Heart left ventricle (tissue), 16 donors: Measurements from ENCODE around the gene KLHL22. TPM values are rescaled to one million over a fixed set of nuclear protein-coding genes. Genes with fewer than 3 reads are reported as not detected.

Source experiments
- ATAC-seq, 4 donors: fragments of 200-7000 bp; cut with Tn5 transposase; one replicate each; pipeline ENCODE4 v1.9.1; 2020 to 2022; ENCODE audit warnings: moderate library complexity in 4 of 4, mild to moderate bottlenecking in 3 of 4, moderate number of reproducible peaks in 1 of 4
- DNase-seq, 5 donors: peaks; one replicate each; pipeline ENCODE4 v3.0.0-alpha.2; 2020
- H3K27ac ChIP-seq, 12 donors: fragments of 200-600 bp; sonication (generic) in 4 of 12; one replicate each; pipeline versions ENCODE4 v1.5.0 to v1.8.0; 2016 to 2022; ENCODE audit warnings: mild to moderate bottlenecking in 2 of 12
- H3K27me3 ChIP-seq, 9 donors: fragments of 200-600 bp; sonication (generic) in 2 of 9; one replicate each; pipeline versions ENCODE4 v1.5.1 to v1.8.0; 2016 to 2022; ENCODE audit warnings: mild to moderate bottlenecking in 3 of 9
- H3K36me3 ChIP-seq, 9 donors: fragments of 200-600 bp; sonication (generic) in 2 of 9; one replicate each; pipeline versions ENCODE4 v1.5.0 to v1.8.0; 2018 to 2022; ENCODE audit warnings: mild to moderate bottlenecking in 2 of 9
- H3K4me1 ChIP-seq, 12 donors: fragments of 200-600 bp; sonication (generic) in 4 of 12; one replicate each; pipeline versions ENCODE4 v1.5.0 to v1.8.0; 2016 to 2022; ENCODE audit warnings: mild to moderate bottlenecking in 3 of 12
- H3K4me3 ChIP-seq, 12 donors: fragments of 200-600 bp; sonication (generic) in 4 of 12; one replicate each; pipeline versions ENCODE4 v1.5.0 to v1.8.0; 2017 to 2022; ENCODE audit warnings: mild to moderate bottlenecking in 9 of 12, moderate library complexity in 4 of 12
- H3K9me3 ChIP-seq, 12 donors: fragments of 200-600 bp; sonication (generic) in 4 of 12; one replicate each; pipeline versions ENCODE4 v1.5.0 to v1.8.0; 2016 to 2022; ENCODE audit warnings: mild to moderate bottlenecking in 1 of 12
- CTCF ChIP-seq, 12 donors: fragments of 200-600 bp; sonication (generic) in 4 of 12; IDR thresholded peaks; one replicate each; pipeline versions ENCODE4 v1.5.0 to v1.8.0; 2018 to 2022; ENCODE audit warnings: antibody characterized with exemption in 12 of 12, mild to moderate bottlenecking in 5 of 12
- POLR2A ChIP-seq, 2 donors: fragments of 450-650 bp; IDR thresholded peaks; one replicate each; pipeline ENCODE4 v1.6.1; 2017; ENCODE audit warnings: antibody characterized with exemption in 2 of 2, mild to moderate bottlenecking in 2 of 2, moderate library complexity in 2 of 2
- WGBS, 4 donors: extraction: QIAGEN DNeasy Blood & Tissue Kit in 2 of 4; methylation state at CpG; one replicate each; pipeline versions ENCODE4 v1.1.5 to v1.1.7; 2013 to 2018; 5-methylcytosine and 5-hydroxymethylcytosine counted together
- intact Hi-C, 10 donors: fragments of 100-400 bp; cut with DNase I; formaldehyde crosslinking; loops; one replicate each; pipeline versions ENCODE4 v1.11.1 to v1.14.2; 2022
- polyA plus RNA-seq, 2 donors: library from polyadenylated mRNA; stranded (reverse); fragments of 200-250 nt; gene quantifications; one replicate each; pipeline ENCODE4 v1.2.3, GENCODE V29; 2013
- total RNA-seq, 9 donors: library from RNA; depleted of rRNA in 2 of 9; stranded (reverse); fragments of >200 nt in 2 of 9; fragmentation: NEBNext Ultra II Directional in 3 of 9; extraction: Animal tissue kit (Norgen Biotek cat#: 25700) in 3 of 9; gene quantifications; one replicate each; pipeline versions ENCODE4 v1.1.0 to v1.2.4, GENCODE V29; 2016 to 2023
- donor health status: ischemic (EF 13 %, LVEDD 7.1; RV severe dilation, severe dysfunction).
- donor health status: healthy with polysubstance abuse.
- donor health status: DM: no; HTN: yes; CAD: no.
- donor health status: DM: no; HTN: no; CAD: no.
- donor health status: ischemic (EF 25% LVEDD 6.9; RV normal size, moderate dysfunction).
- donor health status: ischemic (EF 25% LVEDD 5.7; RV mildly dilated, moderate dysfunction).
- donor health status: healthy.
- donor health status: DM: yes; HTN: yes; CAD: no.
- donor health status: ischemic (EF 35%, LVEDD 5.7; RV mildly dilated, moderate dysfunction).
- donor health status: nonischemic (EF 11% LVEDD 7.7; RV severe dilation, severe dysfunction).
- donor health status: DM: yes; HTN: yes; CAD: no.
- donor health status: PGD.
- donor health status: ischemic (EF 29% LVEDD 5.4; RV normal size, mild dysfunction).
- donor health status: nonischemic (EF 23%, LVEDD 6.1; RV moderate dilation, normal function).

The KLHL22 gene
- total and polyA plus RNA-seq, 11 donors = 10.2 to 23.6 (median 16.8) TPM

GRCh38 chr22:20439556-20439927 lies 56.1 kb downstream of the KLHL22 start:
- TF ChIP-seq CTCF (IDR thresholded peaks at IDR 0.05) (no peak), POLR2A (IDR thresholded peaks at IDR 0.05) (no peak)
- H3K4me1 ChIP-seq = peaks cover 0 to 42% (median 23%) of the 10 kb centered on the region in 12 donors
- H3K36me3 ChIP-seq = peaks cover 0 to 25% (median 11%) of the 10 kb centered on the region in 9 donors
- 86 to 95% (median 92%) methylated on average over 2 to 4 of the region's 4 CpGs for WGBS, 4 donors
- no peak for ATAC-seq
- peak in 2 of 5 donors; percentile 6 to 28 for DNase-seq
- no peak overlapping the region for H3K27ac ChIP-seq
- no peaks in the 10 kb centered on the region for H3K9me3 ChIP-seq
- intact Hi-C loops = no loop called here
- H3K27me3 ChIP-seq = peaks cover 0 to 29% (median 0%) of the 10 kb centered on the region in 9 donors
- H3K4me3 ChIP-seq = no peak overlapping the region

GRCh38 chr22:20438678-20439492 lies 56.7 kb downstream of the KLHL22 start:
- Histone ChIP-seq H3K4me1 (peaks cover 0 to 42% (median 24%) of the 10 kb centered on the region in 12 donors), H3K27ac (peak overlapping the region in 9 of 12 donors; percentile 58 to 93 (median 87)), H3K27me3 (peaks cover 0 to 29% (median 0%) of the 10 kb centered on the region in 9 donors), H3K4me3 (peak overlapping the region in 10 of 12 donors; percentile 56 to 85 (median 72)), H3K9me3 (no peaks in the 10 kb centered on the region), H3K36me3 (peaks cover 0 to 18% (median 10%) of the 10 kb centered on the region in 9 donors)
- intact Hi-C loops = no loop called here
- TF ChIP-seq CTCF (IDR thresholded peaks at IDR 0.05) (peak in 8 of 12 donors; percentile 7 to 44 (median 23)), POLR2A (IDR thresholded peaks at IDR 0.05) (no peak)
- 66 to 80% (median 72%) methylated on average over 13 of the region's 13 CpGs for WGBS, 4 donors
- DNase-seq (peak in 2 of 5 donors; percentile 47 to 55), ATAC-seq (peak in 2 of 4 donors; percentile 40 to 45)

- Histone ChIP-seq H3K27me3 (peaks cover 0 to 29% (median 0%) of the 10 kb centered on the region in 9 donors), H3K4me3 (peak overlapping the region in 11 of 12 donors; percentile 56 to 85 (median 70)), H3K36me3 (peaks cover 0 to 17% (median 10%) of the 10 kb centered on the region in 9 donors), H3K27ac (peak overlapping the region; percentile 58 to 93 (median 84)), H3K9me3 (no peaks in the 10 kb centered on the region), H3K4me1 (peaks cover 0 to 42% (median 24%) of the 10 kb centered on the region in 12 donors)
- no peak for TF ChIP-seq POLR2A (IDR thresholded peaks at IDR 0.05)
- TF ChIP-seq CTCF (IDR thresholded peaks at IDR 0.05) = no peak
- WGBS, 4 donors = 39 to 50% (median 42%) methylated on average over 6 of the region's 6 CpGs
- DNase-seq (peak in 2 of 5 donors; percentile 22 to 57), ATAC-seq (no peak)
- intact Hi-C loops = no loop called here
Measured at GRCh38 chr22:20438427-20438677, 57.2 kb downstream of the KLHL22 start.

GRCh38 chr22:20437613-20438426 lies 57.8 kb downstream of the KLHL22 start, which contains the start of gene SCARF2:
Gene SCARF2, minus strand, starts transcription at chr22:20437825. Its CDS starts 71 bp downstream, at chr22:20437754.
- WGBS, 4 donors = 2 to 24% (median 10%) methylated on average over 8 to 95 of the region's 95 CpGs
- H3K36me3 ChIP-seq = peaks cover 0 to 11% (median 5%) of the 10 kb centered on the region in 9 donors
- no peaks in the 10 kb centered on the region for H3K9me3 ChIP-seq
- peaks cover 0 to 42% (median 24%) of the 10 kb centered on the region in 12 donors for H3K4me1 ChIP-seq
- intact Hi-C loops = no loop called here
- peak; percentile 58 to 84 (median 78) for DNase-seq
- TF ChIP-seq CTCF (IDR thresholded peaks at IDR 0.05) (no peak), POLR2A (IDR thresholded peaks at IDR 0.05) (no peak)
- H3K4me3 ChIP-seq = peak within 1 kb of the TSS; percentile 54 to 85 (median 70)
- ATAC-seq = peak; percentile 17 to 72 (median 65)
- H3K27me3 ChIP-seq = peaks cover 0 to 29% (median 0%) of the 10 kb centered on the region in 9 donors
- H3K27ac ChIP-seq = peak within 1 kb of the TSS; percentile 58 to 93 (median 84)
